Transverse colon (tissue), 4 donors: ENCODE data around the gene PPY.

Experiments
- CTCF ChIP-seq, 5 experiments: fragments of 200-600 bp in 3 of 5; fragments of 450-650 bp in 2 of 5; sonication (generic) in 3 of 5; IDR thresholded peaks; 1 replicate in 2 of 5; 2 replicates in 3 of 5; pipeline ENCODE4 v1.5.1; 2016 to 2017; ENCODE audit warnings: antibody characterized with exemption in 5 of 5, inconsistent platforms in 3 of 5, mild to moderate bottlenecking in 2 of 5, moderate library complexity in 1 of 5
- EP300 ChIP-seq: sonication (generic); formaldehyde crosslinking; IDR thresholded peaks from one replicate; pipeline ENCODE4 v1.6.1; 2017; ENCODE audit warnings: antibody characterized with exemption, low read depth
- POLR2A ChIP-seq: fragments of 450-650 bp; IDR thresholded peaks from one replicate; pipeline ENCODE4 v1.6.1; 2016; ENCODE audit warnings: antibody characterized with exemption, mild to moderate bottlenecking, moderate library complexity
- POLR2AphosphoS5 ChIP-seq, 3 donors: sonication (generic); formaldehyde crosslinking; IDR thresholded peaks; one replicate each; pipeline ENCODE4 v1.6.1; 2016; ENCODE audit warnings: antibody characterized with exemption in 3 of 3

GRCh38 chr17:43913584-43913983, 28.7 kb downstream of the PPY start:
- TF ChIP-seq POLR2A (no peak), CTCF (IDR thresholded peaks at IDR 0.05) (no peak), EP300 (no peak), POLR2AphosphoS5 (IDR thresholded peaks at IDR 0.05) (no peak)
